HEK293 (cell line): ENCODE data around the gene BDP1.

Experiments
- BCL11B ChIP-seq: fragments of 450-650 bp; formaldehyde crosslinking; IDR thresholded peaks from 2 replicates; pipeline ENCODE4 v1.5.1; 2016; ENCODE audit warnings: low read depth, missing biosample characterization, missing genetic modification characterization
- HOXA7 ChIP-seq: sonication (generic); formaldehyde crosslinking; IDR thresholded peaks from 2 replicates; pipeline ENCODE4 v1.8.1; 2022; ENCODE audit warnings: missing genetic modification reagents, borderline replicate concordance
- KLF16 ChIP-seq: fragments of 450-650 bp; formaldehyde crosslinking; IDR thresholded peaks from 2 replicates; pipeline ENCODE4 v1.5.1; 2017; ENCODE audit warnings: missing biosample characterization, missing genetic modification characterization
- KLF17 ChIP-seq: fragments of 450-650 bp; formaldehyde crosslinking; IDR thresholded peaks from 2 replicates; pipeline ENCODE4 v1.5.1; 2016; ENCODE audit warnings: missing biosample characterization, missing genetic modification characterization
- SP7 ChIP-seq: fragments of 450-650 bp; formaldehyde crosslinking; IDR thresholded peaks from 2 replicates; pipeline ENCODE4 v1.5.1; 2016; ENCODE audit warnings: missing biosample characterization, missing genetic modification characterization
- ZBTB10 ChIP-seq: fragments of 450-650 bp; formaldehyde crosslinking; IDR thresholded peaks from 2 replicates; pipeline ENCODE4 v1.5.1; 2016; ENCODE audit warnings: missing biosample characterization, missing genetic modification characterization
- ZBTB21 ChIP-seq: fragments of 450-650 bp; formaldehyde crosslinking; IDR thresholded peaks from 2 replicates; pipeline ENCODE4 v1.5.1; 2017; ENCODE audit warnings: missing biosample characterization, missing genetic modification characterization
- ZBTB48 ChIP-seq: fragments of 450-650 bp; formaldehyde crosslinking; IDR thresholded peaks from 2 replicates; pipeline ENCODE4 v1.5.1; 2016; ENCODE audit warnings: missing biosample characterization, missing genetic modification characterization
- ZNF121 ChIP-seq: fragments of 450-650 bp; formaldehyde crosslinking; IDR thresholded peaks from 2 replicates; pipeline ENCODE4 v1.5.1; 2016; ENCODE audit warnings: missing biosample characterization, missing genetic modification characterization
- ZNF140 ChIP-seq: fragments of 450-650 bp; formaldehyde crosslinking; IDR thresholded peaks from 2 replicates; pipeline ENCODE4 v1.5.1; 2016; ENCODE audit warnings: missing biosample characterization, missing genetic modification characterization
- ZNF174 ChIP-seq: fragments of 450-650 bp; formaldehyde crosslinking; IDR thresholded peaks from 2 replicates; pipeline ENCODE4 v1.5.0; 2017; ENCODE audit warnings: missing biosample characterization, mild to moderate bottlenecking, missing genetic modification characterization
- ZNF211 ChIP-seq: fragments of 450-650 bp; formaldehyde crosslinking; IDR thresholded peaks from 2 replicates; pipeline ENCODE4 v1.5.1; 2016; ENCODE audit warnings: low read depth, missing biosample characterization, missing genetic modification characterization
- ZNF214 ChIP-seq: fragments of 450-650 bp; formaldehyde crosslinking; IDR thresholded peaks from 2 replicates; pipeline ENCODE4 v1.5.1; 2017; ENCODE audit warnings: missing biosample characterization, mild to moderate bottlenecking, missing genetic modification characterization, borderline replicate concordance
- ZNF239 ChIP-seq: fragments of 450-650 bp; formaldehyde crosslinking; IDR thresholded peaks from 2 replicates; pipeline ENCODE4 v1.5.1; 2016; ENCODE audit warnings: missing biosample characterization, missing genetic modification characterization
- ZNF280D ChIP-seq: fragments of 450-650 bp; formaldehyde crosslinking; IDR thresholded peaks from 2 replicates; pipeline ENCODE4 v1.5.1; 2016; ENCODE audit warnings: missing biosample characterization, missing genetic modification characterization
- ZNF324 ChIP-seq: fragments of 450-650 bp; formaldehyde crosslinking; IDR thresholded peaks from 2 replicates; pipeline ENCODE4 v1.5.1; 2016; ENCODE audit warnings: missing biosample characterization, missing genetic modification characterization
- ZNF510 ChIP-seq: fragments of 450-650 bp; formaldehyde crosslinking; IDR thresholded peaks from 2 replicates; pipeline ENCODE4 v1.5.1; 2018; ENCODE audit warnings: mild to moderate bottlenecking, missing genetic modification characterization, missing biosample characterization; ENCODE audit not compliant: insufficient replicate concordance
- ZNF529 ChIP-seq: fragments of 450-650 bp; formaldehyde crosslinking; IDR thresholded peaks from 2 replicates; pipeline ENCODE4 v1.5.1; 2017; ENCODE audit warnings: missing genetic modification characterization, missing biosample characterization; ENCODE audit not compliant: insufficient replicate concordance
- ZNF544 ChIP-seq: fragments of 450-650 bp; formaldehyde crosslinking; IDR thresholded peaks from 2 replicates; pipeline ENCODE4 v1.5.0; 2017; ENCODE audit warnings: missing biosample characterization, missing genetic modification characterization
- ZNF548 ChIP-seq: fragments of 450-650 bp; formaldehyde crosslinking; IDR thresholded peaks from 2 replicates; pipeline ENCODE4 v1.5.1; 2016; ENCODE audit warnings: missing biosample characterization, missing genetic modification characterization
- ZNF596 ChIP-seq: fragments of 450-650 bp; IDR thresholded peaks from 2 replicates; pipeline ENCODE4 v1.5.0; 2018; ENCODE audit warnings: missing biosample characterization, mild to moderate bottlenecking, missing genetic modification characterization, moderate library complexity
- ZNF600 ChIP-seq: fragments of 450-650 bp; formaldehyde crosslinking; IDR thresholded peaks from 2 replicates; pipeline ENCODE4 v1.5.1; 2016; ENCODE audit warnings: missing biosample characterization, missing genetic modification characterization
- ZNF621 ChIP-seq: fragments of 450-650 bp; formaldehyde crosslinking; IDR thresholded peaks from 2 replicates; pipeline ENCODE4 v1.5.1; 2017; ENCODE audit warnings: missing biosample characterization, missing genetic modification characterization
- ZNF658 ChIP-seq: fragments of 450-650 bp; formaldehyde crosslinking; IDR thresholded peaks from 2 replicates; pipeline ENCODE4; 2016; ENCODE audit warnings: missing biosample characterization, missing genetic modification characterization
- ZNF837 ChIP-seq: fragments of 450-650 bp; formaldehyde crosslinking; IDR thresholded peaks from 2 replicates; pipeline ENCODE4 v1.5.1; 2016; ENCODE audit warnings: missing biosample characterization, missing genetic modification characterization
- ZXDB ChIP-seq: fragments of 450-650 bp; formaldehyde crosslinking; IDR thresholded peaks from 2 replicates; pipeline ENCODE4 v1.5.1; 2016; ENCODE audit warnings: missing biosample characterization, missing genetic modification characterization
- TF ChIP-seq, protein P1 (sequence below): fragments of 450-650 bp; formaldehyde crosslinking; IDR thresholded peaks from 2 replicates; pipeline ENCODE4; 2016; ENCODE audit warnings: missing biosample characterization, missing genetic modification characterization
- TF ChIP-seq, protein P2 (sequence below): fragments of 450-650 bp; formaldehyde crosslinking; IDR thresholded peaks from 2 replicates; pipeline ENCODE4 v1.5.1; 2017; ENCODE audit warnings: missing biosample characterization, missing genetic modification characterization

Gene BDP1

GRCh38 chr5:71455427-71456361, at the start of gene BDP1 (continued):
- TF ChIP-seq, protein P1, sequence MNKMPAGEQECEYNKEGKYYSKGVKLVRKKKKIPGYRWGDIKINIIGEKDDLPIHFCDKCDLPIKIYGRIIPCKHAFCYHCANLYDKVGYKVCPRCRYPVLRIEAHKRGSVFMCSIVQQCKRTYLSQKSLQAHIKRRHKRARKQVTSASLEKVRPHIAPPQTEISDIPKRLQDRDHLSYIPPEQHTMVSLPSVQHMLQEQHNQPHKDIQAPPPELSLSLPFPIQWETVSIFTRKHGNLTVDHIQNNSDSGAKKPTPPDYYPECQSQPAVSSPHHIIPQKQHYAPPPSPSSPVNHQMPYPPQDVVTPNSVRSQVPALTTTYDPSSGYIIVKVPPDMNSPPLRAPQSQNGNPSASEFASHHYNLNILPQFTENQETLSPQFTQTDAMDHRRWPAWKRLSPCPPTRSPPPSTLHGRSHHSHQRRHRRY: no peak
- TF ChIP-seq ZNF544 (tag by site-specific recombination): no peak
- no peak for TF ChIP-seq ZBTB10 (tag by site-specific recombination)
- no peak for TF ChIP-seq ZNF621 (tag by site-specific recombination)
- TF ChIP-seq BCL11B (tag by site-specific recombination): peak; percentile 76; the same call in 1 of the 2 replicates
- peak; percentile 45; the same call in 1 of the 2 replicates for TF ChIP-seq KLF16 (tag by site-specific recombination)
- peak; percentile 99 for TF ChIP-seq ZBTB21 (tag by site-specific recombination)
- TF ChIP-seq, protein P2, sequence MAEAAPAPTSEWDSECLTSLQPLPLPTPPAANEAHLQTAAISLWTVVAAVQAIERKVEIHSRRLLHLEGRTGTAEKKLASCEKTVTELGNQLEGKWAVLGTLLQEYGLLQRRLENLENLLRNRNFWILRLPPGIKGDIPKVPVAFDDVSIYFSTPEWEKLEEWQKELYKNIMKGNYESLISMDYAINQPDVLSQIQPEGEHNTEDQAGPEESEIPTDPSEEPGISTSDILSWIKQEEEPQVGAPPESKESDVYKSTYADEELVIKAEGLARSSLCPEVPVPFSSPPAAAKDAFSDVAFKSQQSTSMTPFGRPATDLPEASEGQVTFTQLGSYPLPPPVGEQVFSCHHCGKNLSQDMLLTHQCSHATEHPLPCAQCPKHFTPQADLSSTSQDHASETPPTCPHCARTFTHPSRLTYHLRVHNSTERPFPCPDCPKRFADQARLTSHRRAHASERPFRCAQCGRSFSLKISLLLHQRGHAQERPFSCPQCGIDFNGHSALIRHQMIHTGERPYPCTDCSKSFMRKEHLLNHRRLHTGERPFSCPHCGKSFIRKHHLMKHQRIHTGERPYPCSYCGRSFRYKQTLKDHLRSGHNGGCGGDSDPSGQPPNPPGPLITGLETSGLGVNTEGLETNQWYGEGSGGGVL (tag by site-specific recombination): peak; percentile 62
- TF ChIP-seq ZNF121: peak; percentile 45; the same call in 1 of the 2 replicates
- peak; percentile 95 for TF ChIP-seq ZXDB (tag by site-specific recombination)
- no peak for TF ChIP-seq ZNF510 (tag by site-specific recombination)
- peak; percentile 86 for TF ChIP-seq ZNF324
- no peak for TF ChIP-seq ZNF837 (tag by site-specific recombination)
- no peak for TF ChIP-seq ZNF280D (tag by site-specific recombination)
- TF ChIP-seq ZNF596 (tag by site-specific recombination): no peak
- no peak for TF ChIP-seq ZNF174 (tag by site-specific recombination)
- TF ChIP-seq HOXA7 (CRISPR knock-in tag): no peak
- TF ChIP-seq KLF17: peak; percentile 87; the same call in 1 of the 2 replicates
- TF ChIP-seq ZNF239 (tag by site-specific recombination): no peak
- TF ChIP-seq ZNF658: no peak
- no peak for TF ChIP-seq ZNF140
- TF ChIP-seq ZNF529: no peak
- TF ChIP-seq ZNF548 (tag by site-specific recombination): no peak
- no peak for TF ChIP-seq ZNF214 (tag by site-specific recombination)
- TF ChIP-seq ZNF211 (tag by site-specific recombination): no peak
- peak; percentile 73; the same call in 1 of the 2 replicates for TF ChIP-seq ZBTB48 (tag by site-specific recombination)
- TF ChIP-seq SP7 (tag by site-specific recombination): peak; percentile 89
- TF ChIP-seq ZNF600 (tag by site-specific recombination): peak; percentile 68
